GM19025 (cell line): ENCODE data around the gene ADGRB3.
"Not testable (repeated sequence)": the region's sequence is repeated elsewhere in the genome, so short reads cannot be mapped to it uniquely, and the experiment has no call there.

Source experiments
- ATAC-seq: cut with Tn5 transposase; IDR thresholded peaks from one replicate; pipeline ENCODE4 v1.9.1; 2021; ENCODE audit warnings: mild to moderate bottlenecking, low read depth, moderate library complexity; ENCODE audit not compliant: unreplicated experiment

Gene ADGRB3

DNA sequence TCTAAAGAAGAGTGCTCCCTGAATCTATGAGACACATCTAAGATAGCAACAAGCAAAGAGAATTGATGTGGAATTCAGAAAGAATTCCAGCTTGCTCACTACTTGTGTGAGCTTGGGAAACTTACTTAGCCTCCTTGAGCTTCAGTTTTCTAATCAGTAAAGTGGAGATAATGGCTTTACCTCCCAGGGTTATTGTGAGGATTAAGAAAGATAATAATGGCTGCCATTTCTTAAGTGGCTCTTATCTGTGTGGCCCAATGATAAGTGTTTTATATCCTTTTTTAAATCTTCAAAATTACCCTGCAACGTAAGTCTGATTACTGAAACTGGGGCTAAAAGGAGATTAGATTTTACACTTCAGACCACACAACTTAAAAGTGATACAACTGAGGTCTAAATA, 743.2 kb downstream of the ADGRB3 start:
- ATAC-seq, result no peak

GRCh38 chr6:69379518-69379917, 744.4 kb downstream of the ADGRB3 start:
- ATAC-seq, result no peak

DNA sequence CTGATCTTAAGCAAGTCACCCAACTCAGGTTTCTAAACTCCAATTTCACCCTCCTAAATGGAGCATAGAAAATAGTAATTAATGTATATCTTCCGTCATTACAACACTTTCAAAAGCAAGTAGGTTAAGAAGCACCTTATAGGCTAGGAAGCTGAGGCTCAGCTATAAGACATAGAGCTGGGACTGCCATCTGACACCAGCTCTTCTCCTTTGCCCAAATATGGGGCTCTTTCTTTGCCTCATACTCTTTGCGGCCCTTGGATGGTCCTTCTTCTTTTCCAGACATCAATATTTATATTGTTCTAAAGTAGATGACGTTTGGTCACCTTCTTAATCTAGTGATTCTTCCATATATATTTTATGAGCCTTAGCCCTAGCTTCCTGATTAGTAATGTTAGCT, 748.5 kb downstream of the ADGRB3 start:
- ATAC-seq, result no peak

DNA sequence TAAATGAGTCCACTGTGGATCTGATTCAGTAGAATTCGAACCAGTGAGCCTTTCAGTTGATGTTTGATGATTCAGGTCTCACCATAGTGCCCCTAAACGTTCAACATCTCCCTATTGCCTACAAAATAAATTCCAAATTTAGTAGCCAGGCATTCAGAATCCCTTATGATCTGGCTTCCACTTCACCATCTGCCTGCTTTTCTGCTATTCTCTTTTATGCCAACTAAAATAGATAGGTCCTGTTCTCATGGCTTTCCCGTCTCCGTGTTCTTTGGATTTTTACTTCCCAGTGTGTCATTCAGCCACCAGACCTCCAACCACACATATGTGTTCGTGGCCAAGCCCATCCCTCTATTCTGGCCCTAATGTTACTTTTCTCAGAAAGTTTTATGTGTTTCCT, 751.3 kb downstream of the ADGRB3 start:
- ATAC-seq, result no peak

DNA sequence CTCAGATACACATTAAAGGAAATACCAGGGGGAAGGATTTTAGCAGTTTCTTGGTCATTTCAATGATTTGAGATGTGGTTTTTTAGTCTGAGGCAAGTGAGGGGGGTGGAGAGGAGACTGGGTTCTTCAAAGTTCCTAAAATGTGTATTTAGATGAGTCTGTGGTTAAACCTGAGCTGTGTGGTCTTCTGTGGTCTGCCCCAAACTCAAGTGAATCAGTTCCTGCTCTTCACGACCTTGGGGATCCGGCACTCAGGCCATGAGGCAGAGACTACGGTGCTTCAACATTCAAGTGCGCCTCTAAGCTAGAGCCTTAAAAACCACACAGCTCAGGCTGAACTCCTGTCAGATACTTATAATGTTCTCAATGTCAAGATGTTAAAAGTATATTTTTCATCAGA, 755.0 kb downstream of the ADGRB3 start:
- ATAC-seq, result no peak

DNA sequence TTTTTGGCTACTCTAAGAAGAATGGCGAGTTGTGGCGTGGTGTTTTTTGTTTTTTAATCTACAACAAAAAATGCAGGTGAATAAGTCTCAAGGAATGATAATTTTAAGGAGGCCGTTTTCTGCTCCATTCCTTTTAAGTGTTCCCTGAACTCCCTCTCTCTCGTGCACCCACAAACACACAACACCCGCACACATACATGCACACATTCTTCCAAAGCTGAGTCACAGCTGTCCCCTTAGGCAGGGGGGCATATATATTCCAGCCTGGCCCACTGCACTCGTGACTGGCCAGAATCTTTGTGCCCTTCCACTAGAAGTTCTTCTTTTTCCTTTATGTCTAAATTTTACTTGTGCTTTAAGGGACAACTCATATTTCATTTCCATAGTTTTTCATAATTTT, 756.0 kb downstream of the ADGRB3 start:
- ATAC-seq, result no peak

GRCh38 chr6:69392745-69393144, 757.7 kb downstream of the ADGRB3 start:
- no peak for ATAC-seq

DNA sequence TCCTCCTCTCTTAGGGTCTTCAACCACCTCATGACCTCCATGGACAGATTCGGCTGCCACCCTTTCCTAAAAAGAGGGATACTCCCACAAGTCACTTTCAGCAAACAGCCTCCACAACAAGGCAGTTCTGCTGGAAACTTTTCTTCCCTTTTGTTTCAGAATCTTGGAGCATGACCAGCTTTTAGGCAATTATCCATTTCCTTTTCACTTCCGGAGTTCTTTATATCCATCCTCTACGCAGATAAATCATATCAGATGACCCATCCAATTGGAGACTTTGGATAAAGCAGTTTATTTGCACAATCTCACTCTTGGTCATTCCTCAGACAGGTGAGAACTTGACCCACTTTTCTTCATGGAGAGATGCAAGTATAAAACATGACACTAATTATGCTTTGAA, 763.2 kb downstream of the ADGRB3 start:
- ATAC-seq, result no peak

- ATAC-seq, result no peak
Observed at GRCh38 chr6:69398729-69399128, 763.6 kb downstream of the ADGRB3 start.

GRCh38 chr6:69408886-69409285, 773.8 kb downstream of the ADGRB3 start:
- no peak for ATAC-seq

- no peak for ATAC-seq
Observed at GRCh38 chr6:69416776-69417175, 781.7 kb downstream of the ADGRB3 start.

GRCh38 chr6:69421269-69421668, 786.2 kb downstream of the ADGRB3 start:
- no peak for ATAC-seq

- no peak for ATAC-seq
Observed at GRCh38 chr6:69422020-69422419, 786.9 kb downstream of the ADGRB3 start.

GRCh38 chr6:69422475-69422874, 787.4 kb downstream of the ADGRB3 start:
- ATAC-seq, result no peak

DNA sequence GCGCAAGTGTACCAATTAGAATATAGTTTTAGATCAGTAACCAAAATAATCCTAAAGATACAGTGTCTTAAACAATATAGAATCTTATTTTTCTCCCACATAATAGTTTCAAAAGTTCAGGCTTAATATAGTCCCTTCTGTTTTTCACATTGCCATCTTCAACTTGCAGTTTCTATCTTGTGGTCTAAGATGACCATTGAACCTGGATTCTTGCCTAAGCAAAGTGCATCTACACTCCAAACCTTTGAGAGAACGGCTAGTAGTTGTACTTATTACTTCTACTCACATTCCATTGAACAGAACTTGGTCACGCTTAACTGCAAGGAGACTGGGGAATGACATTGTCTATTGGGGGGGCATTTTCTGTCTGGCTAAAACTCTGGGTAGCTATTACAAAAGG, 788.7 kb downstream of the ADGRB3 start:
- no peak for ATAC-seq

DNA sequence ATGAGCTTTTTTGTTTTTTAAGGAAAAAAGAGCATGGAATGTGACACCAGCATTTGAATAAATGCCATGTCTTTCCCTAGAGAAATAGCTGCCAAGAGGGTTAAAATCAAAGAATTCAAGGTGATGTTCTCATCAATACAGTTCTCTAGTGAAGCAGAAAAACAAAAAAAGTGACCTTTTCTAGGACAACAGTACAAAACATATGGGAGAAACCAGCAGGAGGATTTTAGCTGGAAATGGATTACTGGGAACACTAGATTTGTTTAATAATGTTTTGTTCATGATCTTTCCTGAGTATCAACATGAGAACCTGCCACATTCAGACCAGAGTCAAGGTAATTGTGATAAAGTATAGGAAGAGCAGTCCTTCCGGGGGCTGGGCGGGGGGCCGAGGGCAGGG, 789.5 kb downstream of the ADGRB3 start:
- no peak for ATAC-seq

DNA sequence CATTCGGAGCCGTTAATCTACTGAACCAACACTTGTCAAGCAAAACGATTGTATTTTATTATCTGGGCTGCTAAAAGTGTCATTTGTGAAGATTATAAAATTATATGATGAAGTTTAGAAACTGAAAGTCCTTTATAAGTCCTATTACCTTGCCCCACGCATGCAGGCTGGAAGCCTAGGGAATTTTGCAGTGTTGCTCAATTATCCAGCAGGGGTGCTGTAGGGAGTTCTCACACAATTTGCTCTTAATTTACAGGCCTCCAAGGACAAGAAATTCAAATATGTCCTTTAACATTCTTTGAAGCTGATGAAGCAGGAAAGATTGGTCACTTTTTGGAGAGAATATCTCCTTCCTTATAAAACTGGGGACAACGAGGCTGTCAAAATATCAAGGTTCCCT, 792.8 kb downstream of the ADGRB3 start:
- ATAC-seq, result no peak

- ATAC-seq, result not testable (repeated sequence)
Observed at GRCh38 chr6:69432168-69432567, 797.1 kb downstream of the ADGRB3 start.

GRCh38 chr6:69433116-69433515, 798.0 kb downstream of the ADGRB3 start:
- not testable (repeated sequence) for ATAC-seq

DNA sequence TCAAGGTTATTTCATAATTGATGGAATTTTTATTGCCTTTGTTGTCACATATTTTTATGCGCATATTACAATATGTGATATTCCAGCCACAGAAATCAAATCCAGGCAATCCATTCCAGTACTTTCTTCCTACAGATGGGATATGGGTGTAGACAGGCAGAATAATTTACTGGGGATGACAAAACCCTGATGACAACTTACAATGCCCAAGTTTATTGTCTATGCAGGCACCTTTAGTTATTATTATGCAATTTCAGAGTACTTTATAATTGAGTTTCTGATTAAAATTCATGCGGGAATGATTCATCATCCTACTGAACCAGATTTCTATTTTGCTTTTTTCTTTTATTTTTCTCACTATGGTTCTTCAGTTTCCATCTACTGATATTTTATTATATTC, 803.0 kb downstream of the ADGRB3 start:
- no peak for ATAC-seq
